ENCODE results near the gene ZCWPW1.

ZCWPW1 gene, protein sequence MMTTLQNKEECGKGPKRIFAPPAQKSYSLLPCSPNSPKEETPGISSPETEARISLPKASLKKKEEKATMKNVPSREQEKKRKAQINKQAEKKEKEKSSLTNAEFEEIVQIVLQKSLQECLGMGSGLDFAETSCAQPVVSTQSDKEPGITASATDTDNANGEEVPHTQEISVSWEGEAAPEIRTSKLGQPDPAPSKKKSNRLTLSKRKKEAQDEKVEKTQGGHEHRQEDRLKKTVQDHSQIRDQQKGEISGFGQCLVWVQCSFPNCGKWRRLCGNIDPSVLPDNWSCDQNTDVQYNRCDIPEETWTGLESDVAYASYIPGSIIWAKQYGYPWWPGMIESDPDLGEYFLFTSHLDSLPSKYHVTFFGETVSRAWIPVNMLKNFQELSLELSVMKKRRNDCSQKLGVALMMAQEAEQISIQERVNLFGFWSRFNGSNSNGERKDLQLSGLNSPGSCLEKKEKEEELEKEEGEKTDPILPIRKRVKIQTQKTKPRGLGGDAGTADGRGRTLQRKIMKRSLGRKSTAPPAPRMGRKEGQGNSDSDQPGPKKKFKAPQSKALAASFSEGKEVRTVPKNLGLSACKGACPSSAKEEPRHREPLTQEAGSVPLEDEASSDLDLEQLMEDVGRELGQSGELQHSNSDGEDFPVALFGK

DNA sequence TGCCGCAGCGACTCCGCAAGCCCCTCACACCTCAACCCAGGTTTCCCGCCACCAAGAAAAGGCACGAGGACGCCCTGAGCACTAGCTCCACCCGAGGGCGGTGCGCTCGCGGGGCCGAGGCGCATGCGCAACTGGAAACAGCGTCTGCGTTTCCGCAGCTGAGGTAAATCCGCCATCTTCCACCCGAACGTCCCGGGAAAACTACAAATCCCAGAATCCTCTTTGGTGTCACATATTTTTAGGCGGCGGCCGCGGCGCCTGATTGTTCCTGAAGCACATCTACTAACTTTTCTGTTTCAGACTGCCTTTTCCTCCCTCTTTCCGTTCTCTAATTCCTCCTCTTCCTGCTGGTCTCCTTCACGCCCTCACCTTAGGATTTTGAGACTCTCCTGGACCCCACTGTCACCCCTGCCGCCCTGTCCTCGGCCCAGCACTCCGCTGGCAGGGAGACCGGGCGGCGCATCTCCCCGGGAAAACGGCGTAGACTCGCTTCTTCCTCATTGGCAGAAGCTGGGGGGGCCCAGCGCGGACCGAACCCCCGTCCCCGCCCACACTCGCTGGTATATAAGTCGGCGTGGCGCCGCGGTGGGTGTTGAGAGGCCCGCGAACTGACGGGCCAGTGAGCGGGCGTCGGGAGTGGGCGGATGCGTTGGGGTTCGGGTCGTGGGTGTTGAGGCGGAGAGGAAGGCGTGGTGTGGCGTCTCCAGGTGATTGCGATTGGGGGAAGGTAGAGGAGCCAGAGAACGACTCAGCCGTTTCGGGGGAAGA is at the start of gene ZCWPW1:
TSS of gene ZCWPW1 (minus strand) at position 505 of the 768 bp plus-strand sequence. CDS start 8,054 bp downstream, outside the sequence.
- peak; percentile 95 for DNase-seq (ENCODE audit: low read depth in 2 of 2)

DNA sequence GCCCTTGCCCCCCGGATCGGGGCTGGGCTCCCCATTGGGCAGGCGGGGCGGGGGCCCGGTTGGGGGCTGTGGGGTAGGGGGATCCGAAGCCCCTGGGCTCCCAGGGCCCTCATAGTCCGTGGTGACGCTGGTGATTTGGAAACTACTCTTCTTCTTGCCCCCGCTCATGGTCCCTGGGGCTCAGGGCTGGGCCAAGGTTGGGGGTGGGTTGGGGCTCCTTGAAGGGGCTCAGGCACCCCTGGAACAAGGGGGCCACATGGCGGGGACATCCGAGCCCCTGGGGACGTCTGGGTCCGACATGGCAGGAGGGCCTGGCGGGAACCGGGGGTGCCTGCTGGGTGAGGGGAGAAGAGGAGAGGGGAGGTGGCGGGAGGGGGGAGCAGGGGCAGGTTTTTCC is 49.4 kb upstream of the ZCWPW1 start:
- no peak for DNase-seq (ENCODE audit: low read depth in 2 of 2)

DNA sequence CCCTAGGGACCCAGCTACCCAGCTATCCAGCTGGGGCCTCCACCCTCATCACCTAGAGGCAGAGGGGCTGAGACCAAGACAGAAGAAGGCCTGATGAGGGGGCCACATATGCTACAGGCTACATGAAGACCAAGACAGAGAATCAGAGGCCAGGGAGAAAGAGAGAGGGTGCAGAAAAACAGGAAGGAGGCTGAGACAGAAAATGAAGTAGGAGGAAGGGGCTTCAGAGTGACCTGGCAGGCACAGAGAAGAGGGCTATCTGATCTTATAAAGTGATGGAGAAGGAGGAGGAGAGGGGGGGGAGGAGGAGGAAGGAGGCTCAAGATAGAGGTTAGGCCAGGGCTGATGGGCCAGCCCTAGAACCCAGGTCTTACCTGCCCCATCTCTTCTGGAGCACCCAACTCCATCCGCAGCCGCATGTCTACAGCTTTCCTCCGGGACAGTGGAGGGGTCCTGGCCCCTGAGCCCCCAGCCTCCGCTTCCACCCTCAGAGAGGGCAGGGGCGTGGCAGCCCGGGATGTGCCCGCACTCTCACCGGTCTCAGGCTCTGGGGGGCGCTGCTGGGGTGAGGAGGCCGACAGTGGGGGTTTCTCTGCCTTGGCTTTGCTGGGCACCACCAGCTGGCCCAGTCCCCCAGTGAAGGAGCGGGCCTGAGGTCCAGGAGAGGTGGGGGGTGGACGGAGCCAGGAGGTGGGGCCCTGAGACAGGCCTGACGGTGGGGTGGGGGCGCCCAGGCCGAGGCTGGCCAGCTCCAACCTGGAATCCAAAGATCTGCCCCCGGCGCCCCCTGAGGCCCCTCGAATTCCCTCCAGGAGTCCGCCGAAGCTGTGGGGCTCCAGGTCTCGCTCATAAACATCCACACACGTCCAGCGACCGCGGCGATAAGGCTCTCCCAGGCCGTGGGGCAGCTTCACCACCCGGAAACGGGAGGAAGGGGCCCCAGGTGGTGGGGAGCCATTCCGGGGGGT is 48.7 kb upstream of the ZCWPW1 start:
- DNase-seq (ENCODE audit: low read depth in 2 of 2), result no peak

DNA sequence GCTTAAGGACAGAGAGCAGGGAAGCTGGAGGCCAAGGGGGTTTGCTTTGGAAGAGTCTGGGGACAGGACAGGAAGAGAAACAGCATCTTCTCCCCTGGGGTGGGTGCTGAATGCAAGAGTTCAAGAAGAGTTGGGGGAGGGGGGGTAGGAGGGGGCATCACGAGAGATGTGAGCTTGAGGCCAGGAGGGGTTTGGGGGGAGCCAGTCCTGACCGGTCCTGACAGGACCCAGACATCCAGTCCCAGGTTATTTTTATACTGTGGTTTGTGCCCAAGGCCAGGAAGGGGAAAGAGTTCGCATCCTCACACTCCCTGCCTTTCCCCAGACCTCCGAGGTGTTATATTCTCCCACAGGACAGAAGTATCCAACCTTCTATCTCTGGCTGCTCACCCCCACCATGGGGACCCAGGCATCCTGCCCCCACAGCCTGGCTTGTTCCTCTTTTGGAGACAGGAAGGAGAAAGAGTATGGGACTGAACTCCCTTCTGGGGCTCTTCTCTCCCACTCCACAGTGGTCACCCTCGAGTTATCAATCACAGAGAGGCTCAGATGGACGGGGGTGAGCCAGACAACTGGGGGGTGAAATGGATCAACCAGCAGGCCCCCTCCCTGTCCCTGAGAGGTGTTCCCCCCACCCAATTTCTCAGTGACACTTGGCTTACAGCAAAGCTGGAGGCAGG is 47.7 kb upstream of the ZCWPW1 start:
- DNase-seq (ENCODE audit: low read depth in 2 of 2), result no peak

DNA sequence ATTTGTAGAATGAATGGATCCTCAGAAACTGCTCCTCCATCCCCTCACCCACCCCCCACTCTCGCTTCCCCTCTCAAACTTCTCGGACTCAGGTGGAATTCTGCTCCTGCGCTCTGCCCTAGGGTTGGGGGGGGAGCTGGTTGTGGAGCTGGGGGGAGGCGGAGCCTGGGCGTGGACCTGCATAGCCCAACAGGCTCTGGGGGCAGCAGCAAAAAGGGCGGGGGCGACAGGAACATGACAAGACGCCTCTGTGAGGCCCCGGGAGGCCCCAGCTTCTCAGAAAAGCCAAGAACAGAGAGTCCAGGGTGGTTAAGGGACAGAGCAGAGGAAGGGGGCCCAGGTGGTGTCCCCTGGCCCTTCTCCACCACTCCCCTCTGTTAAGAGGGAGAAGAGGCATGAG is 47.0 kb upstream of the ZCWPW1 start:
- no peak for DNase-seq (ENCODE audit: low read depth in 2 of 2)

DNA sequence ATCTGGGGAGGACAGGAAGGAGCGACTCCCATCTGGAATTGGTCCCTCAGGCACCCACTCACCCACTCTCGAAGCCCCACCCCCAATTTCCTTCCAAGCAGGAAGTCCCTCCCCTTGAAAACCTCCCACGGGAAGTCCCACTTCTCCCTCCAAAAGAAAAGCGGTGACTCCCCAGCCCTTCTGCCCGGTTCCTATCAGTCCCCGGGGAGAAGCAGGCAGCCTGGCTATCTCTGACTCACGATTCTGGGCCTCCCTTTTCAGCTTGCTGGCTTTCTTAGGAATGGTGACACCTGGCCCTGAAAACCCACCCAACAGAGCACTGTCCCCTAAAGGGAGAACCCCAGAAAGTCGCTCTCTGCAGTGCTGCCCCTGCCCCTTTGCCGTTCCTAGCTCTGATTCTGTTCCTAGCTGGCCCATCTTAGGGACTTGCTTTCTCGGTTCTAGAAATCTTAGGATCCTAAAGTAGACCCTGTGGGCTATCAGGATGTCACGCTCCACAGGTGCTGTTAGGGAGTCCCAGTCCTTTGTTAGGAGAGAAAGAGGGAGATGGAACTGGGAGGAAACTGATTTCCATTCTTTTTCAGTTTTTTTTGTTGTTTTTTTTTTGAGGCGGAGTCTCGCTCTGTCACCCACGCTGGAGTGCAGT is 44.5 kb upstream of the ZCWPW1 start:
- DNase-seq (ENCODE audit: low read depth in 2 of 2), result no peak

DNA sequence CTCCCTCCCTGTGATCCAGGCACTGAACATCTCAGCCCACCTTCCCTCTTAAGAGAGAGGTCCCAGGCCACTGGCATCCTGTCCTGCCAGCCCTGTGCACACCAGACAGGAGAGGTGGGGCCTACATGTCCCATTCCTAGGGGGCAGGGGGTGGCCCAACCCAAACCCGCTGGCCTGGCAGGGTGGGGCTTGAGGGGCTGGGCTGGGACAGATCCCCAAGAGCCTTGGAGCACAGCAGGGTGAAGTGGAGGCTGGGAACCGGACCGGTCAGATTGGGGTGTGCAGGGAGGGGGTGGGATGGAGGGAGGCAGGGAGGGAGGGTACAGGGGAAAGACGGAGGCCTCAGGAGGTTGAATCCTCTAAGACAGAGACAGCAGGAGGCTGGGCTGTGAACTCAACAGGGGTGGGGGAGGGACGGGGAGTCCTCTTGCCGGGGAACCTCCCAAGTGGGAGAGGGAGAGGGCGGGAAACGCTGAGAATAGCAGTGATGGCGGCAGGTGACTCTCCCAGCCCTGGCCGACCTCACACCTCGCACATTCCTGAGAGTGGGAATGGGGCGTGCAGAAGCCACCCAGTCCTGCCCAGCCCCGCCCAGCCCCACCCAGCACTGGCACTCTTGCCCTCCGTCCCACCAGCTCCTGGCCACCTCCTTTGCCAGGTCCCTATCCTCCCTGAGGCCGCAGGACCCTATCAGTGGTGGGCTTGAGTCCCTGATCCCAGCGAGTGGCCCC is 43.8 kb upstream of the ZCWPW1 start:
- DNase-seq (ENCODE audit: low read depth in 2 of 2), result no peak

DNA sequence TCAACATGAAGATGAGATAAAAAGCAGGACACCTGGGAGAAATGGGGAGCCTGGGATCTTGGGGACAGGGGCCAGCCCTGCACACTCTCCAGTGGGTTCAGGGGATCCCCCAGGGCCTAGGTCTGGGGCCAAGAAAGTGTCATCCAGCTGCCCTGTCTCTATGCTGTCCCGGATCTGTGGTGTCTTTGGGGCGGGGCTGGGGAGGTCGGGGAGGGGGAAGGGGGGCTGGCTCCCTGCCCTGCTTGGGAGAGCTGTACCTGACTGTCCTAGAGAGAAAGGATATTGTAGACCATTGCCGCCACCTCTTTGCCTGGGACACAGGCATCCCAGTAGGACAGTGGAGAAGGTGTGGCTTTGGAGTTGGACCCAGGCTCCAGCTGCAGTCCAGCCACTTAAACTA is 42.5 kb upstream of the ZCWPW1 start:
- DNase-seq (ENCODE audit: low read depth in 2 of 2), result no peak

DNA sequence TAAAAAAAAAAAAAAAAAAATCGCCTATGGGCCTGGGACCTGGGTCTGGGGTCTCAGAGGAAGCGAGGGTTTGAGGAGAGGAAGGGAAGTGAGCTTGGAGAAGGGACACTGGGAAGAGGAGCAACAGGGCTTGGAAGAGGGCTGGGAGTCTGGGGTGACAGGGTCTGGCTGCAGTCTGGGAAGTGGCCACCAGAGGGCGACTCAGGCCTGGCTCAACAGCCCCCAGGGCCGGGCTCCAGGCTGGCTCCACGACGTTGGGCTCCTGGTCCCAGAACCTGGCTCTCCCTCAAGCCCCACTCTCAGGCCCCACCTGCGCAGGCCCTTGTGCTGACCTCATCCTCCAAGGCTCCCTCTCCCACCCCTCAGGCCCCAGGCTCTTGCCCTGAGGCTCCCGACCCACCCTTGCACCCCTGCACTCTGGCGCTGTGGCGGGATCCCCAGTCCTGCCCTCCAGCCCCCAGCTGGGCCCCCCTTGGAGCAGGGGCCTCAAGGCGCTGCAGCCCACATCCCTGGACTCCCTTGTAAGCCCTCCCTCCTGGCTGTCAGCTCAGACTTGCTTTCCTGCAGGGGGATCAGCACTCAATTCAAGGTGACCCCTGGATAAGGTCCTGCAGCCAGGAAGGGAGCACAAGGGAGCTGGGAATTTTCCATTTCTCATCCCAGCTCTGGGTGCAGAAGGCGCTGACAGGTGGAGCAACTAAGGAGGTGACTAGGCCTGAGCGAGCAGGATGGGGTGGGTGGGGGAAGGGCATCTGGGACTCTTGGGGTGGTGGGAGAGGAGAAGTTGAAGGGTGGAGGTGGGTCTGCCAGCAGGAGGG is 40.9 kb upstream of the ZCWPW1 start:
- no peak for DNase-seq (ENCODE audit: low read depth in 2 of 2)

DNA sequence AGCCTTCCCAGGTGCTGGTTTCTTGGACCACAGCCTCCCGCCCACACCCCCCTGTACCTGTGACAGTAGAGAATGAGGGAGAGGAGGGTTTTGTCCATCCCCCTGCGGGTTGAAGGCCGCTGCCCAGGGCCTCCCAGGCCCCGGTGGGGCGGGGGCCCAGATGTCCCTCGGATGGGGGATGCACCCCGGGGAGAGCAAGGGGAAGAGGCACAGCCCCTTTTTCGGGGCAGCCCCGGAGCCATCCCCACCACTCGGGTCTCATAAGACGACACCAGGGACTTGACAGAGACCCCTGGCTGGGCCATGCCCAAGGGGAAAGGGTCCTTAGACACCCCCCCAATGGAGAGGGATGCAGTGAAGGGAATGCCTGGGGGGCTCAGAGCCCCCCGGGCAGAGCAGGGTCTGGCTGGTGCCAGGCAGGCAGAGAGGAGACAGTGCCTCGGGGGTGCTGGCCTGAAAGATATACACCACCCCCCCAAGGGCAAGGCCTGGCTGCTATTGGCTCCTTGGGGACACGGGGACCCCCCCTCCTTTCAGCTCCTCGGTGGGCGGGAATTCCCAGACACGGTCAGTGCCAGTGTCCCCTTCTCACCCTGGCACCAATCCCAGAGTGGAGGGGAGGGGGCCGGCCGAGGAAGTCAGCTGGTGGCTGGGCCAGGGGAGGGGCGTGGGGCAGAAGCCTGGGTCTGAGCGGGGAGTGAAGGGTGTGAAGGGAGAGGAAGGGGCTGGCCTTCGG is 39.3 kb upstream of the ZCWPW1 start:
- DNase-seq (ENCODE audit: low read depth in 2 of 2), result no peak

DNA sequence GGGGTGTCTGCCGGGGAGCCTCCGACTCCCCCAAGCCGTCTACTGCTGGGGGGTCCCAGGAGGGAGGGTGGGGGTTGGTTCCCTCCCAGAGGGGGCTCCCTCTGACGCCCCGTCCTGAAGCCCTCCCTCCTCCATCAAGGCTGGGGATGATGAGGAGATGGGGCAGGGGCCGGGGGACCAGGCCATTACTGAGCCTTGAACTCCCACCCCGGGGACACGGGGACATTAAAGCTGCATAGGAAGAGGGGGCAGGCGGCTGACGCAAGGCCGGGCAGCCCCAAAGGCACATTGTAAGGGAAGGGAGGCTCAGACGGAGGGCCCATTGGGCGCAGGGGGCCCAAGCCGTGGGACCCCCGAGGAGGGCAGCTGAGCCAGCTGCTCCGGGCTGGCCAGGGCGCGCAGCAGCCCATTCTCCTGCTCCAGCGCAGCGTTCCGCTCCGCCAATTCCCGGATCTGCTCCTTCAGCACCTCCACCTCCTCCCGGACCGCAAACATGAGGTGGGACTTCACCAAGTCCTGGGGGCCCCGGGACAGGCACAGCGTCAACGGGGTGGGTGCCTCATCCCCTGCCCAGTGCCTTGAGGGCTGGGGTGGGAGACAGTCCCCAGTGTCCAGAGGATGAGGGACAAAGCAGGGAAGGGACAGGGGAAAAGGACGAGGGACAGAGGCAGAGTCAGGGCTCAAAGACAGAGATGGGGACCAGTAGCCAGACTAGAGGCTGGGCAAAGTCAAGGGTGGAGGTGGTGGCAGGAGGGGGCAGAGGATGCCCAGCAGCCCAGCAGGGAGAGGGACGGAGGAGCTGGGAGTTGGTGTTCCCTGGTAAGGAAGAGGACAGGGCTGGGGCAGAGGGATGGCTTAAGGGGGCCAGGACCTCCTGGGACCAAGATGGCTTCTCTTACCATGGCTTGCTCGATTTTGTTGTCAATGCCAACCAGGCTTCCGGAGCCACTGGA is 38.4 kb upstream of the ZCWPW1 start:
- DNase-seq (ENCODE audit: low read depth in 2 of 2), result no peak

DNA sequence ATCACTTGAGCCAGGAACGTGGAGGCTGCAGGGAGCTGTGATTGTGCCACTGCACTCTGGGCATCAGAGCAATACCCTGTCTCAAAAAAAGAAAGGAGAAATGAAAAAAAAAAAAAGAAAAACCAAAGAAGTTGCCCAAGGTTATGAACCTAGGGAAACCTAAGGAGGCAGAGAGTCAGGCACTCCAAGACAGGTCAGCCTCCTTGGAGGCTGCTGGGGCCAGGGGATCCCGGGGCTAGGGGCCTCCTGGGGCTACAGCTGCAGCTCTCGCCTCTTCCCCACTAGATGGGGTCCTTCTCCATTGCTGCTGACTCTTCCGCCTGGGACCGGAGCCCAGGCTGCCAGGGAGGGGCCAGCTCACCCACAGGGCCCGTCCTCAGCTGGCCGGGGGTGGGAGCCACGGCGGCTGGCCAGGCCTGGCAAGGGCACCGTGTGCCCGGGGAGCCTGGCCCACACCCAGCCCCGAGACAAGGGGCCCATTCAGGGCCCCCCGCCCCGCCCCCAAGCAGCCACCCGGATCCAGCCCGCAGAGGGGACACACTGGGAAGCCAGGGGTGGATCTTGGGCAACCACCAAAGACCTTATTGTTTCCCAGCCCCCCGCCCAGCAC is 37.3 kb upstream of the ZCWPW1 start:
- DNase-seq (ENCODE audit: low read depth in 2 of 2), result no peak

DNA sequence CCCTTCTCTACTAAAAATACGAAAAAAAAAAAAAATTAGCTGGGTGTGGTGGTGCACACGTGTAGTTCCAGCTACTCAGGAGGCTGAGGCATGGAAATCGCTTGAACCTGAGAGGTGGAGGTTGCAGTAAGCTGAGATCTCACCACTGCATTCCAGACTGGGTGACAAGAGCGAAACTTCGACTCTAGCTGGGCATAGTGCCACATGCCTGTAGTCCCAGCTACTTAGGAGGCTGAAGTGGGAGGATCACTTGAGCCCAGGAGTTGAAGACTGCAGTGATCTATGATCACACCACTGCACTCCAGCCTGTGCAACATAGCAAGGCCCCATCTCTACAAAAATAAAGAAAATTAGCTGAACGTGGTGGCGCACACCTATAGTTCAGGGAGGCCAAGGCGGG is 36.8 kb upstream of the ZCWPW1 start:
- no peak for DNase-seq (ENCODE audit: low read depth in 2 of 2)

DNA sequence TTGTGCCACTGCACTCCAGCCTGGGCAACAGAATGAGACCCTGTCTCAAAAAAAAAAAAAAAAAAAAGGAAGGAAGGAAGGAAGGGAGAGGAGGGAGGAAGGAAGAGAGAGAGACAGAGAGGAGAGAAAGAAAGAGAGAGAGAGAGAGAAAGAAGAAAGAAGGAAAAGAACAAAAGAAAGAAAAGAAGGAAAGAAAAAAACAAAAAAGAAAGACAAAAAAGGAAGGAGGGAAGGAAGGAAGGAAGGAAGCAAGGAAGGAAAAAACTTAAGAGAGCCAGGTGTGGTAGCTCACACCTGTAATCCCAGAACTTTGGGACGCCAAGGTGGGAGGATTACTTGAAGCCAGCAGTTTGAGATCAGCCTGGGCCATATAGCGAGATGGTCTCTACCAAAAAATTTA is 36.3 kb upstream of the ZCWPW1 start:
- no peak for DNase-seq (ENCODE audit: low read depth in 2 of 2)

DNA sequence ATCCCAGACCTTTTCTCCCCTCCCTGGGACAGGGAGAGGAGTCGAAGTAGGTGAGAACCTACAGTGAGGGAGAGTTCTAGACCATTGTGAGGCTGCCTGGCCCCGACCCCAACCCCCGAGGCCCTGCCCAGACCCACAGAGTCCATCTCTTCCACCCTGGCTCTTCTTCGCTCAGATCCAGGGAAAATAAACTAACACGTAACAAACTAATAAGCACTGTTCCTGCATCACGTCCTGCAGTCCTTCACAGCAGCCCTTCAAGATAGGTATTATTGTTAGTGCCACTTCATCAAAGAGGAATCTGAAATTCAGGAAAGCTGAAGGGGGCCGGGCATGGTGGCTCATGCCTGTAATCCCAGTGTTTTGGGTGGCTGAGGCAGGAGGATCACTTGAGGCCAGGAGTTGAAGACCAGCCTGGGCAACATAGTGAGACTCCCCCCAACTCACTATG is 35.7 kb upstream of the ZCWPW1 start, which contains the start of gene SPACDR:
TSS of gene SPACDR (minus strand) at position 51 of the 451 bp plus-strand sequence. CDS start 235 bp downstream, outside the sequence.
- DNase-seq (ENCODE audit: low read depth in 2 of 2), result no peak

DNA sequence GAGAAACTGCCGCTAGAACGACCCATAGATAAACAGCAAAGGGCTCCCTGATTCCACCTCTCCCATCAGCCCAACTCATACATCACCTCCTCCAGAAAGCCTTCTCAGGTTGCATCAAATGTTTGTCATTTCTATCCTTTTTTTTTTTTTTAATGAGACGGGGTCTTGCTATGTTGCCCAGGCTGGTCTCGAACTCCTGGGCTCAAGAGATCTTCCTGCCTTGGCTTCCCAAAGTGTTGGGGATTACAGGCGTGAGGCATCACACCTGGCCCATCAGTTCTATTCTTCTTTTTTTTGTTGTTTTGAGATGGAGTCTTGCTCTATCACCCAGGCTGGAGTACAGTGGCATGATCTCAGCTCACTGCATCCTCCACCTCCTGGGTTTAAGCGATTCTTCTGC is 28.5 kb upstream of the ZCWPW1 start:
- DNase-seq (ENCODE audit: low read depth in 2 of 2), result no peak

All from fibroblast of skin of left biceps (primary cell).